Pons (tissue), 1 donor: ENCODE data around the gene PAFAH1B1.
"Not testable (repeated sequence)": the region's sequence is repeated elsewhere in the genome, so short reads cannot be mapped to it uniquely, and the experiment has no call there.

ENCODE experiments used
- DNase-seq: peaks from one replicate; pipeline ENCODE4 v3.0.0-alpha.2; 2016; ENCODE audit warnings: low spot score

PAFAH1B1 gene

GRCh38 chr17:2690165-2691068 is 97.0 kb downstream of the PAFAH1B1 start:
- DNase-seq = no peak

GRCh38 chr17:2691069-2691871 is 97.8 kb downstream of the PAFAH1B1 start:
- DNase-seq = no peak

- DNase-seq = no peak
Measured at GRCh38 chr17:2691965-2692780, 98.7 kb downstream of the PAFAH1B1 start.

GRCh38 chr17:2692781-2693135 is 99.3 kb downstream of the PAFAH1B1 start:
- DNase-seq = no peak

- DNase-seq = no peak
Measured at GRCh38 chr17:2693561-2694380, 100.3 kb downstream of the PAFAH1B1 start.

GRCh38 chr17:2694381-2695242 is 101.2 kb downstream of the PAFAH1B1 start:
- DNase-seq = no peak

GRCh38 chr17:2695243-2695960 is 101.9 kb downstream of the PAFAH1B1 start:
- DNase-seq = no peak

- DNase-seq = no peak
Measured at GRCh38 chr17:2695961-2696760, 102.7 kb downstream of the PAFAH1B1 start.

GRCh38 chr17:2697611-2698162 is 104.2 kb downstream of the PAFAH1B1 start:
- no peak for DNase-seq

- not testable (repeated sequence) for DNase-seq
Measured at GRCh38 chr17:2699216-2699805, 105.9 kb downstream of the PAFAH1B1 start.

GRCh38 chr17:2700030-2700490 is 106.6 kb downstream of the PAFAH1B1 start:
- no peak for DNase-seq

- DNase-seq = no peak
Measured at GRCh38 chr17:2700491-2701141, 107.2 kb downstream of the PAFAH1B1 start.

- no peak for DNase-seq
Measured at GRCh38 chr17:2701161-2701995, 107.9 kb downstream of the PAFAH1B1 start.

GRCh38 chr17:2701996-2702741 is 108.7 kb downstream of the PAFAH1B1 start:
- DNase-seq = no peak

- DNase-seq = no peak
Measured at GRCh38 chr17:2703181-2703580, 109.7 kb downstream of the PAFAH1B1 start.

- no peak for DNase-seq
Measured at GRCh38 chr17:2703606-2704005, 110.2 kb downstream of the PAFAH1B1 start.
